Colon (tissue), 2 donors: ENCODE results near the gene HLA-E.
A peak's percentile ranks its signal among the peaks of the same experiment; 100 is the strongest.
"Not testable (repeated sequence)": the region's sequence is repeated elsewhere in the genome, so short reads cannot be mapped to it uniquely, and the experiment has no call there.

Experiments
- FAIRE-seq: peaks from 2 replicates; lab custom pipeline; 2012; peaks lifted over from hg19 to GRCh38; lab: Jason Lieb, UNC
- donor health status: control.
- donor health status: control.

Gene HLA-E

GRCh38 chr6:30508890-30509736, 19.8 kb downstream of the HLA-E start:
- FAIRE-seq = no peak

- FAIRE-seq = no peak
Observed at GRCh38 chr6:30510419-30511168, 21.3 kb downstream of the HLA-E start.

DNA sequence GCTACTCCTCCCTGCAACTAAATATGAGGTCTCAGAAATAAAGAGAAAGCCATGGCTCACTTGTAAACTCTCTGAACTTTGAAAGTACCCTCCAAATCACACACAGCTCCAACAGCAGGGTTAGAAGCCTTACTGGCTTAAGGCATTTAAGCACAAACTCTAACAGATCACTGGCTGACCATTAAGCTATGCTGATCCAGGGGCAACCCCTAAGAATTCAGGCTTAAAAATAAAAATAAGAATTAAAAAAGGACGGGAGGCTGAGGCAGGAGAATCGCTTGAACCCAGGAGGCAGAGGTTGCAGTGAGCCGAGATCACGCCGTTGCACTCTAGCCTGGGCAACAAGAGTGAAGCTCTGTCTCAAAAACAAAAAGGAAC, 21.8 kb downstream of the HLA-E start:
- FAIRE-seq = no peak

GRCh38 chr6:30513451-30513850, 24.1 kb downstream of the HLA-E start:
- no peak for FAIRE-seq

DNA sequence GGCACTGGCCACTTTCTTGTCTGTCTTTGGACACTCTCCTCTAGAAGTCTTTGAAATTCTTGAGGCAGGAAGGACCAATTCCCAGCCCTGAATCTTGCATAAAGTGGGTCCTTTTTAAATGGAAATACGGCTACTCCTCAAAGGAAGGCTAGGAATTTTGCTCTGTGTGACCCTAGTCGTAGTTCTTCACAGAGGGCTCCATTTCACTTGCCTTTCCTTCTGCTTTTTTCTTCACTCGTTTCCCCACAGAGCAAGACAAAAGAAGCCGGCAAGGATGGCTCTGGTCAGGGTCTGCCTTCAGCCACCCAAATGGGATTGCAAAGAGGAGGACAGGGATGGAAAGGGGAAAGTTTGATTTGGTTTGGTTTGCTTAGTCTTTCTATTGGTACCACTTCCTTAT, 25.8 kb downstream of the HLA-E start:
- FAIRE-seq = no peak

GRCh38 chr6:30515944-30516753, 26.8 kb downstream of the HLA-E start:
- FAIRE-seq = no peak

DNA sequence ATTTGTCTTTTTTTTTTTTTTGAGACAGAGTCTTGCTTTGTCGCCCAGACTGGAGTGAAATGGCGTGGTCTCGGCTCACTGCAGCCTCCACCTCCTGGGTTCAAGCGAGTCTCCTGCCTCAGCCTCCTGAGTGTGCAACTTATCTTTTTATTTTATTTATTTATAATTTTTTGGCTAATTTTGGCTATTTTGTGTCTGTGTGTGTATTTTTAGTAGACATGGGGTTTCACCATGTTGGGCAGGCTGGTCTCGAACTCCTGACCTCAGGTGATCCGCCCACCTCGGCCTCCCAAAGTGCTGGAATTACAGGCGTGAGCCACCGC, 27.4 kb downstream of the HLA-E start:
- FAIRE-seq = not testable (repeated sequence)

GRCh38 chr6:30517767-30518504, 28.6 kb downstream of the HLA-E start:
- not testable (repeated sequence) for FAIRE-seq

DNA sequence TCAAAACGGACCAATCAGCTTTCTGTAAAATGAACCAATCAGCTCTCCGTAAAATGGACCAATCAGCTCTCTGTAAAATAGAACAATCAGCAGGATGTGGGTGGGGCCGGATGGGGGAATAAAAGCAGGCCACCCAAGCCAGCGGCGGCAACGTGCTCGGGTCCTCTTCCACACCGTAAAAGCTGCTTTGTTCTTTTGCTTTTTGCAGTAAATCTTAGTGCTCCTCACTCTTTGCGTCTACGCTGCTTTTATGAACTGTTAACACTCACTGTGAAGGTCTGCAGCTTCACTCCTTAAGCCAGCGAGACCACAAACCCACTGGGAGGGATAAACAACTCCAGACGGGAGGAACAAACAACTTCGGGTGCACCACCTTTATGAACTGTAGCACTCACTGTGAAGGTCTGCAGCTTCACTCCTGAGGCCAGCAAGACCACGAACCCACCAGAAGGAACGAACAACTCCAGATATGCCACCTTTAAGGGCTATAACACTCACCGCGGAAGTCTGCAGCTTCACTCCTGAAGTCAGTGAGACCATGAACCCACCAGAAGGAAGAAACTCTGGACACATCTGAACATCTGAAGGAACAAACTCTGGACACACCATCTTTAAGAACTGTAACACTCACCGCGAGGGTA, 29.3 kb downstream of the HLA-E start:
- not testable (repeated sequence) for FAIRE-seq

DNA sequence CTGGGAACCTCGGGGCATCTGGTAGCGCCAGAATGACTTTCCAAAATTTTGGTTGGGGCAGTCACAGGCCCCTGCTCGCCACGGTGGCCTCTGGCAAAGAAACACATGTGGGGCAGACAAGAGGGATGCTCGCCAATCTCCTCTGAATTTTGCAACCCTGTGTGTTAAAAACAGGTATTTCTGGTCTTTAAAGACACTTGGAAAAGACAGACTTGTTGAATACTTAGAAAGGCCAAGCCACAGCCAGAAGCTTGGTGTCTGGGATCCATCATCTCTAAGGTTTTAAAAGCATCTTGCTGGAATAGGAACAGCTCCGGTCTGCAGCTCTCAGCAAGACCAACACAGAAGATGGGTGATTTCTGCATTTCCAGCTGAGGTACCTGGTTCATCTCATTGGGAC, 31.2 kb downstream of the HLA-E start:
- no peak for FAIRE-seq

- not testable (repeated sequence) for FAIRE-seq
Observed at GRCh38 chr6:30521082-30521481, 31.8 kb downstream of the HLA-E start.

GRCh38 chr6:30521952-30522351, 32.6 kb downstream of the HLA-E start:
- FAIRE-seq = not testable (repeated sequence)

- FAIRE-seq = not testable (repeated sequence)
Observed at GRCh38 chr6:30526444-30526843, 37.1 kb downstream of the HLA-E start.

DNA sequence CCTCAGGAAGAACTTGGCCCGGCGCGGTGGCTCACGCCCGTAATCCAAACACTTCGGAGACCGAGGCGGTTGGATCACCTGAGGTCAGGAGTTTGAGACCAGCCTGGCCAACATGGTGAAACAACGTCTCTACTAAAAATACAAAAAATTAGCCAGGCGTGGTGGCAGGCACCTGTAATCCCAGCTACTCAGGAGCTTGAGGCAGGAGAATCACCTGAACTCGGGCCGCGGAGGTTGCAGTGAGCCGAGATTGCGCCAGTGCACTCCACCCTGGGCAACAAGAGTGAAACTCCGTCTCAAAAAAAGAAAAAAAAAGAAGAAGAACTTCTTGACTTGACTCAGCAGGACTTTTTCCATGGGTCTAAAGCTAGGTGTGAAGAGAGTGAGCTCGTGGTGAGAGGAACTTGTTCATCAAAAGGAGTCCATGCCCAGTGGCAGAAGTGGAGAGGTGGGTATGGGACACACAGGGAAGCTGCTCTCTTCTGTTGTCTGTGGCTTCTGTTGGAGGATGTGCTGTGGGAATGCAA, 40.1 kb downstream of the HLA-E start:
- FAIRE-seq = not testable (repeated sequence)

- FAIRE-seq = no peak
Observed at GRCh38 chr6:30530014-30530413, 40.7 kb downstream of the HLA-E start.

- FAIRE-seq = no peak
Observed at GRCh38 chr6:30533460-30534294, 44.4 kb downstream of the HLA-E start.

- FAIRE-seq = no peak
Observed at GRCh38 chr6:30537931-30538330, 48.6 kb downstream of the HLA-E start.

- FAIRE-seq = peak; percentile 14
Observed at GRCh38 chr6:30541515-30542403, 52.5 kb downstream of the HLA-E start.

- no peak for FAIRE-seq
Observed at GRCh38 chr6:30542404-30542725, 53.1 kb downstream of the HLA-E start.
